Mucosa of descending colon (tissue), 3 donors: ENCODE data around the gene KIF16B. TPM values are rescaled to one million over a fixed set of nuclear protein-coding genes. Genes with fewer than 3 reads are reported as not detected.

Experiments used
- ATAC-seq: fragments of 200-7000 bp; cut with Tn5 transposase; one replicate; pipeline ENCODE4 v1.9.1; 2020; ENCODE audit warnings: mild to moderate bottlenecking, moderate library complexity
- DNase-seq, 3 donors: peaks; one replicate each; pipeline ENCODE4 v3.0.0-alpha.2; 2020
- H3K36me3 ChIP-seq: fragments of 200-600 bp; one replicate; pipeline ENCODE4 v1.8.0; 2021; ENCODE audit warnings: low read depth, mild to moderate bottlenecking
- H3K4me1 ChIP-seq: fragments of 200-600 bp; one replicate; pipeline ENCODE4 v1.8.0; 2021; ENCODE audit warnings: low read depth, mild to moderate bottlenecking
- H3K4me3 ChIP-seq: fragments of 200-600 bp; one replicate; pipeline ENCODE4 v1.8.0; 2021; ENCODE audit warnings: mild to moderate bottlenecking
- H3K9me3 ChIP-seq: fragments of 200-600 bp; one replicate; pipeline ENCODE4 v1.8.0; 2021; ENCODE audit warnings: mild to moderate bottlenecking
- CTCF ChIP-seq: fragments of 200-600 bp; IDR thresholded peaks from one replicate; pipeline ENCODE4 v1.8.0; 2022; ENCODE audit warnings: antibody characterized with exemption, mild to moderate bottlenecking
- intact Hi-C, 2 donors: fragments of 100-400 bp; cut with DNase I in 1 of 2; cut with micrococcal nuclease in 1 of 2; formaldehyde crosslinking; loops; one replicate each; pipeline versions ENCODE4 v1.11.0 to v1.11.1; 2022; cut with DNase I, micrococcal nuclease
- total RNA-seq, 3 donors: library from RNA; stranded (reverse); fragmentation: NEBNext Ultra II Directional in 2 of 3; extraction: Animal tissue kit (Norgen Biotek cat#: 25700) in 2 of 3; gene quantifications; one replicate each; pipeline versions ENCODE4 v1.2.1 to v1.2.4, GENCODE V29; 2021 to 2023
- donor health status: DM: no; HTN: no; CAD: no; lungs with moderate emphysema.
- donor health status: DM: no; HTN: no; CAD: no.
- donor health status: DM: no; HTN: yes; CAD: no.

Gene KIF16B
- total RNA-seq, 3 donors from 2014 or later: 48.5 to 81.7 (median 65.1) TPM

DNA sequence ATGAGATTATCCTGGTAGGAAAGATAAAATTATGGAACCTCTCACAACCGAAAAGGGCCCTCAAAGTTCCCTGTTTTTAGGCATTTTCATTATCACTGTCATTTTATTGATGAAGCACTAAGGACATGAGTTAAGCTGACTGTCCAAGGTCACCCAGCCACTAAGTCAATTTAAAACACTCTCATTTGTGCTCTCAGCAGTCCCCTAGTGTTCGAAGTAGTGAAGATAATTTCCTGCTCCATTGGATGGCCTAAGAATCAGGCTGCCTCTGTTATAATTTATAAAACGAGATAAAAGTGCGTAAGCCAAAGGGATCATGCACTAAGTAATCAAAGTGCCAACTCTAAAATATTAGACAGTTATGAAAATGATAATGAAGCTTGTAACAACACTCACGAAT lies 169.1 kb downstream of the KIF16B start:
- no peak for DNase-seq
- Histone ChIP-seq H3K4me1 (no peaks in the 10 kb centered on the region), H3K36me3 (no peaks in the 10 kb centered on the region), H3K4me3 (no peak overlapping the region), H3K9me3 (no peaks in the 10 kb centered on the region)
- no peak for TF ChIP-seq CTCF
- intact Hi-C loops: no loop called here
- ATAC-seq: no peak

DNA sequence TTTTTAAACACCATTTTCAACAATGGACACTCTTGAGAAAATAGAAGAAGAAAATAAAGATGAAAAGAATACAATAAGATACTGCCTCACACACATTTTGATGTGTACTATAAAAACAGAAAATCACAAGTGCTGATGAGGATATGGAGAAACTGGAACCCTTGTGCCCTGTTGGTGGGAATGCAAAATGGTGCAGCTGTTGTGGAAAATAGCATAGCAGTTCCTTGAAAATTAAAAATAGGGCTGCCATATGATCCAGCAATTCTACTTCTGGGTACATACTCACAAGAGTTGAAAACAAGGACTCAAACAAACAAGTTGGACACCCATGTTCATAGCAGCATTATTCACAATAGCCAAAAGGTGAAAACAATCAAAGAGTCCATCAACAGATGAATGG lies 173.0 kb downstream of the KIF16B start:
- H3K9me3 ChIP-seq: no peaks in the 10 kb centered on the region
- ATAC-seq (no peak), DNase-seq (no peak)
- H3K4me1 ChIP-seq: no peaks in the 10 kb centered on the region
- no peaks in the 10 kb centered on the region for H3K36me3 ChIP-seq
- intact Hi-C loops: no loop called here
- no peak overlapping the region for H3K4me3 ChIP-seq
- TF ChIP-seq CTCF: no peak

DNA sequence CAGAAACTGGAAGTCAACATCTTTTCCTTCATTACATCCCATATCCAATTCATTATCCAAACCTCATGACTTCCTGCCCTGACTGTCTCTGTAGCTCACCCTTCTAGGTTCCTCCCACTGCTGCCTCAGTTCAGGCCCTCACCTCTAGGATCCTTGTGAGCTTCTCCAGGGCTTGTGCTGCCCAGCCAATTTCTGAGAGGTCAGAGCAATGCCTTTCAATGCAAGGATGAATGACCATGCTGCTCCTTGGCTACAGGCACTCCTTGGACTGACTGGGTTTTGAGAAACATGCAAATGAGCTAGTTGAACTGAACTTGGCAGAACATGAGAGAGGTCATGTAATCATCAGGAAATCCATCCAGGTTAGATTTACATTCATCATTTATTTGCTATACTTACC lies 173.4 kb downstream of the KIF16B start:
- no peak for TF ChIP-seq CTCF
- intact Hi-C loops: no loop called here
- H3K4me3 ChIP-seq: no peak overlapping the region
- DNase-seq (no peak), ATAC-seq (no peak)
- no peaks in the 10 kb centered on the region for H3K36me3 ChIP-seq
- no peaks in the 10 kb centered on the region for H3K9me3 ChIP-seq
- no peaks in the 10 kb centered on the region for H3K4me1 ChIP-seq

- ATAC-seq (no peak), DNase-seq (no peak)
- Histone ChIP-seq H3K9me3 (no peaks in the 10 kb centered on the region), H3K36me3 (no peaks in the 10 kb centered on the region), H3K4me3 (no peak overlapping the region), H3K4me1 (no peaks in the 10 kb centered on the region)
- no peak for TF ChIP-seq CTCF
- intact Hi-C loops: no loop called here
Observed at GRCh38 chr20:16397086-16397485, 176.2 kb downstream of the KIF16B start.

DNA sequence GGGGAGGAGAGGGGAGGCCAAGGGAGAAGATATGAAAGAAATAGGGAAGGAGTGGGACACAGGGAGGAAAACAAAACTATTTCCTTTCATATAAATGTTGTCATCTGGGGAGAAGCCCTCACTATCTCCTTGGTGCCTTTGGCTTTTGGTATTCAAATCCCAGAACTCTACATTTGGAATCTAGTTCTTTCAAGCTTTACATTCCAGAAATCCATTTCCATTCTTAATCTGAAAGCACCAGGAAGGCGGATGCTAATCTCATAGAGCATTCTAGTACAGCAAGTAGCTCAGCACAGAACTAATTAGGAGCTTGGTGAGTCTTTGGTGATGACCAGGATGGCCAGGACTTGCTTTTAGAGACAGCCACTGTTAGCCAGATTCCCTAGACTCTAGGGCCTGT lies 177.9 kb downstream of the KIF16B start:
- intact Hi-C loops: no loop called here
- DNase-seq (no peak), ATAC-seq (no peak)
- Histone ChIP-seq H3K9me3 (no peaks in the 10 kb centered on the region), H3K4me1 (no peaks in the 10 kb centered on the region), H3K4me3 (no peak overlapping the region), H3K36me3 (no peaks in the 10 kb centered on the region)
- no peak for TF ChIP-seq CTCF

DNA sequence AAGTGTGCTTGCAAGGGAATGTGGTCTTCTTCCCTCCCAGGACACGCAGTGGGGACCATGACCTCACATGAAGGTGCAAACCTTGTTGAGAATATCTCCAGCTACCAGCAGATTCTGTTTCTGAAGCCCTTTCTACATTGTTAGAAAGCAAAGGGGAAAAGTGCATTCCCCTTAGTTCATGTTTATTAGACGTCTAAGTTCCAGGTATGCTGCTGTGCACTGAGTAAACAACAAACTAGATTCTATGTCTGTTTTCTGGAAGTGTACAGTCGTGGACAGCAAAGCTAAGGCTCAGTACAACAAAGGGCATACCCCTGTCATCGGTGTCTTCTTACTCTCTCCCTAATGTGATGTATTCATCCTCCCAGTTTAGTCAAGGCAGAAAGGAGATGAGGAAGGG lies 178.5 kb downstream of the KIF16B start:
- intact Hi-C loops: no loop called here
- TF ChIP-seq CTCF: no peak
- Histone ChIP-seq H3K4me3 (no peak overlapping the region), H3K9me3 (no peaks in the 10 kb centered on the region), H3K4me1 (no peaks in the 10 kb centered on the region), H3K36me3 (no peaks in the 10 kb centered on the region)
- ATAC-seq (no peak), DNase-seq (no peak)
